T47D (cell line): Measurements from ENCODE around the gene STIM1.
"Not testable (repeated sequence)": the region's sequence is repeated elsewhere in the genome, so short reads cannot be mapped to it uniquely, and the experiment has no call there.

Experiments used
- DNase-seq, 2 experiments: peaks; one replicate each; pipeline versions ENCODE4 v3.0.0 to v3.0.0-alpha.2; 2011 to 2012; ENCODE audit warnings: low read depth in 1 of 2, low spot score in 1 of 2
- JUND ChIP-seq: IDR thresholded peaks from 2 replicates; pipeline ENCODE4 v1.6.1; 2012; ENCODE audit warnings: low read depth
- in situ Hi-C: cut with HindIII; loops from 2 replicates; pipeline ENCODE4 v1.10.0; 2016; ENCODE audit warnings: low sequenced_read_pairs, low pct_unique_long_range_greater_than_20kb

The STIM1 gene

DNA sequence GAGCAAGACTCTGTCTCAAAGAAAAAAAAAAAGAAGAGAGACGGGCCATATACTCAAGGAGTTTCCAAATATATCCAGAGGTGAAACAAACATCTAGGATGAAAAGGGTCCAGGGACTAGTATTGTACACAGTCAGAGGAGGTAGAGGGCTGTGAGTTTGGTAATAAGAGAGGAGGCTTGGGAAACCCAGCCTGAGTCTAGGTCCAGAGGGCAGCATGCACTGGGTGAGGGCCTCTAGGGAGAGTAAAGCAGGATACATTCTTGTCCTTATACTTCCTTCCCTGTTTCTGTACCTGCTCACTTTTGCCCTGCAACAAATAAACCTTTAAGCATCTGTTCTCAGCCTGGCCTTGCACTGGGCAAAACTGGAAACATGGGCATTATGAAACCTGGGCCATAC is 31.5 kb downstream of the STIM1 start:
- in situ Hi-C loops: no loop called here
- no peak for DNase-seq
- TF ChIP-seq JUND: no peak

DNA sequence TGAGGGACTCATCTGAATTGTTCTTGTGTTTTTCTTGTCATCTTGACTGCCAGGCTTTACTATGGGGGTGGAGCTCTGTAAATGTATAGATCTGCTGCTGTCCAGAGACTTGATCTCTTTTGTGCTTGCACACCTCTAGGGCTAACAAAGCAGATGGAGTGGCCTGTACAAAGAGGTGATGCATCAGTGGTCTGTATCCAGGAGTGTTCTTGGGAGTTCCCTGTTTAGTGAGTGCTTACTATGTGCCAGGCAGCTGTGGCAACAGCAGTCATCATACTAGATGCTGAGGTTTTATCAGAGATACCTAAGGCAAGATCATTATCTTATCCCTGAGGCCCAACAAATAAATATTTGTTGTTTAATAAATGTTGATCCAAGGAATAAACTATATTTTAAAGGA is 33.4 kb downstream of the STIM1 start:
- no peak for DNase-seq
- TF ChIP-seq JUND: no peak
- in situ Hi-C loops: no loop called here

DNA sequence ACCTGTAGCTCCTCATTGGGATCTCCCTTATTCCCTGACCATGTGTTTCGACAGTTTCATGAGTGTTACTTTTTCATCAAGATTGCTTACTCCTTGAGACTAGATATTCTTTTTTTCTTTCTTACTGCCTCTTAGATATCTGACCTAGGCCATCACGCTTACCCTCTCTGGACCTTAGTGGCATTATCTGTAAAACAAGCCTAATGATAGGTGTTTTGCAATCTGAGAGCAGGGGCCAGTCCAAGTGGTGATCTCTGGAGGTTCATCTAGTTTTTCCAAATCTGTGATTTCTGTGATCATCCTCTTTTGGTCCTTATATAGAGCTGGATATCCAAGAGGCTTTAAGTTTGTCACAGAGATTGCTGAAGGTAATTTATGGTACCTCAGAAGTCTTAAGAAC is 34.5 kb downstream of the STIM1 start:
- in situ Hi-C loops: no loop called here
- no peak for DNase-seq
- no peak for TF ChIP-seq JUND

DNA sequence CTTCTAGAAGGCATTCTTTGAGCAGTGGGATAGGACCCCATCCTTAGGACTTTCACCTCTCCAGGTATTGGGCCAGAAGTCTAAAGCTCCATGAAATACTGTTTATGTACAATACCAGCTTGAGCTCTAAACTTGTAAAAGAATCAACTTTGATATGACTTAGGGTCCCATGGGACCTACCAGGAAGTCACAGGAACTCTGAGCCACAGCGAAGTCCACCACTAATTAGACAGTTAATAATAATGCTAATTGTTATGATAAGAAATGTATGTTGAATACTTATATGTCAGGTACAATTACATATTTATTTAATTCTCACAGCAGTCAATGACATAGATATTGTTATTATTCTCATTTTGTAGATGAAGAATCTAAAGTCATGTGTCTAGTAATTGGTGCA is 35.3 kb downstream of the STIM1 start:
- no peak for DNase-seq
- no peak for TF ChIP-seq JUND
- in situ Hi-C loops: no loop called here

DNA sequence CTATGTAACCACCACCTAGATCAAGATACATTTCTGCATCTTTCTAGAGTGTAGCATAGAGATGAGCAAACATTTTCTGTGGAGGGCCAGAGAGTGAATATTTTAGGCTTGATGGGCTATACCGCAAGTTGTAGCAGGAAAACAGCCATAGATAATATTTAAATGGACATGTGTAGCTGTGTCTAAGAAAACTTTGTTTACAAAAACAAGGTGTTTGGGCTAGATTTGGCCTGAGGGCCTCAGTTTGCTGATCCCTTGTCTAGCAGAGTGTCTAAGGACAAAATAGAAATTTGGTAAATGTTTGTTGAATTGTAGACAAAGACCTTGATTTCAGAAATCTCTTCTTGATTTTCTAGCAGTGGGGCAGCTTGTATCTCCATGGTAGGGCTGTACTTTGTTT is 36.3 kb downstream of the STIM1 start:
- in situ Hi-C loops: no loop called here
- DNase-seq: no peak
- no peak for TF ChIP-seq JUND

DNA sequence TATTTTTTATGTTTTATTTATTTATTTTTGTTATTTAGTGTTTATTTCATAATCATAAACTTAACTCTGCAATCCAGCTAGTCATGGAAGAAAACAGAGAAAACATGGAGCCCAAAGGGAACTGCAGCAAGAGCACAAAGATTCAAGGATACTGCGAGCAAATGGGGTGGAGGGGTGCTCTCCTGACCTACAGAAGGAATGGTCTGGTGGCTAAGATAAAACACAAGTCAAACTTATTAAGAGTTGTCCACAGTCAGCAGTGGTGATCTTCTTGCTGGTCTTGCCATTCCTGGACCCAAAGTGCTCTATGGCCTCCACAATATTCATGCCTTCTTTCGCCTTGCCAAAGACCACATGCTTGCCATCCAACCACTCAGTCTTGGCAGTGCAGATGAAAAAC is 36.7 kb downstream of the STIM1 start:
- TF ChIP-seq JUND: no peak
- in situ Hi-C loops: no loop called here
- no peak for DNase-seq

DNA sequence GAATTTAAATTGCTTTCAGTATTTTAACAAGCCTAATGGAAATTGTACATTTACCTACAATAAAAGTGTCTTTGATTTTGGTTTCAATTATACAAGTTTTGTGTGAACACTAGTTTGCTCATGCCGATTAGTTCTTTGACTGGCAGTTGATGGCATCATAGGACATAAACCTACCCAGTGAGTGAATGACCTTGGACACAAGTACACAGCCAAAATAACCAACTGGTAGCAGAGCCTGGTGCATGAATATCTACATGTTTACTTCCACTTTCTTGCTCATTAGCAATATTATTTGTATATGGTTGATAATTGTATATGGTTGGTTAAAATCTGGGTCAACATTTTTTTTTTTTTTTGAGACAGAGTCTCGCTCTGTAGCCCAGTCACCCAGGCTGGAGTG is 37.8 kb downstream of the STIM1 start:
- TF ChIP-seq JUND: no peak
- no peak for DNase-seq
- in situ Hi-C loops: no loop called here

DNA sequence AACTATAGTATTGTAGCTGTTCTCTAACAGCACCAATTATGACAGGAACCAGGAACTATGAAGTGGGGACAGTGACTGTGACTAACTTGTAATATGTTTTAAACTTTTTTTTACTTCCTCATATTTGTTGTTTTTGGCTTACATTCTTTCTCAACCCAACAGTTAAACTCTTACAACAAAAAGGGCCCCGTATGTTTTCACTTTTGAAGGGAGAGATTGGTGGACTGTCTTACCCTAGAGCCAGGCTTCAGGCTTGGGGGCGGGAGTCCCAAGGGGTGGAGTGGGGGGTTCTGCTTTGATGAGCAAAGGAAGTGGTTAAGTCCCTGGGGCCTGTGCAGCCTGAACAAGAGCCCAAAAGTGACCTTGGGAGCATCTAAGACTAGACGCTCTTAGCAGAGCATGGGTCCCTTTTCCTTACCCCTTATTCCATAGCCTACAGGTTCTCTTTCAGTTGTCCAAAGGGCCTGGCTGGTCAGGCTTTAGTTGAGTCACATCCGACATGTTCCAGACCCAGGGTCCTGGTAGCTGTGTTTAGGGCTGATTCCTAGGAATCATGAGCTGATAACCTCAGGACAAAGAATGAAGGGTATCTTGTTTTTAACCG is 38.8 kb downstream of the STIM1 start:
- no peak for TF ChIP-seq JUND
- in situ Hi-C loops: no loop called here
- DNase-seq: no peak

DNA sequence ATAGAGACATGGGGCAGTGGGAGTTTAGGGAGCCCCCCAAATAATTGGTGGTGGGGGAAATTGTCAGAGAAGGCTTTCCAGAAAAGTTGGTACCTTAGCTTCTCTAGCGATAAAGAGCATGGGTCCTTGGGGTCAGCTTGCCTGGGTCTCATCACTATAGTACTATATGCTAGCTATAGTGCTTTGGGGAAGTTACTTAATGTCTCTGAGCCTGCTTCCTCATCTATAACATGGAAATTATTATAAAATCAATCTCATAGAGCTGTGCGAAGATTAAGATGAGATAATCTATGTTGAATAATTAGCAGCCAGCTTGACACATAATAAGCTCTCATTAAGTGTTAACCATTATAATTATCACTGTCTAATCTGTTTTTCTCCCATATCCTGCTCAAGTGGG is 41.2 kb downstream of the STIM1 start:
- no peak for TF ChIP-seq JUND
- no peak for DNase-seq
- in situ Hi-C loops: no loop called here

DNA sequence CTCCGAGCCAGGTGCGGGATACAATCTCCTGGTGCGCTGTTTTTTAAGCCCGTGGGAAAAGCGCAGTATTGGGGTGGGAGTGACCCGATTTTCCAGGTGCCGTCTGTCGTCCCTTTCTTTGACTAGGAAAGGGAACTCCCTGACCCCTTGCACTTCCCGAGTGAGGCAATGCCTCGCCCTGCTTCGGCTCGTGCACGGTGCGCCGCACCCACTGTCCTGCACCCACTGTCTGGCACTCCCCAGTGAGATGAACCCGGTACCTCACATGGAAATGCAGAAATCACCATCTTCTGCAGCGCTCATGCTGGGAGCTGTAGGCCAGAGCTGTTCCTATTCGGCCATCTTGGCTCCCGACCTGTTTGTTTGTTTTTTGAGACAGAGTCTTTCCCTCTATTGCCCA is 44.8 kb downstream of the STIM1 start:
- DNase-seq, in situ Hi-C loops: not testable (repeated sequence)

DNA sequence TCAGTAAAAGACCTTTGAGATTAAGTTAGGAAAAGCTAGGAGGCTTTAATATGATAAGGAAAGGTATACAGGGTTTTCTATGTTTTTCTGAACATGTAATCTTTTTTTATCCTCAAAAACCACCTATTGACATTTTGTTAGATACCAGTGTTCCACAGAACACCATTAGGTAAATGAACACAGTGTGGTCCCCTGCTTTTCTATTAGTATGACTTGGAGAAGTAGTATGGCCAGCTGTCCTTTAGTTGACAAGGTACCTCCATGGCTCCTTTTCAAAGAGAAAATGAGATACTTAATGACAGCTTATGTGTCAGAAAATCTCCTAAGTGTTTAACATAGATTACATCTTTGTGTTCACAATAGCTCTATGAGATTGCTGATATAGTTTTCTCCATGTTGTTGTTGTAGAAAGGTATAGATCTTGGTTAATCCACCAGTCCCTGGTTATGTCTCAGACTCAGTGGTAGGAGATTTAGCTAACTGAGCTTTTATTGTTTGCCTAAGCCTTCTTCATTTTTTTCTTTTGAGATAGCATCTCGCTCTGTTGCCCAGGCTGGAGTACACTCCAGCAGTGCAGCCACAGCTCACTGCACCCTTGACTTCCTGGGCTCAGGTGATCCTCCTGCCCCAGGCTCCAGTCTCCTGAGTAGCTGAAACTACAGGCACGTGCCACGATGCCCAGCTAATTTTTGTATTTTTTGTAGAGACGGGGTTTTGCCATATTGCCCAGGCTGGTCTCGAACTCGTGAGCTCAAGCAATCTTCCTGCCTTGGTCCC is 46.0 kb downstream of the STIM1 start:
- in situ Hi-C loops: no loop called here
- peak in 1 of 2 experiments; percentile 29 for DNase-seq

DNA sequence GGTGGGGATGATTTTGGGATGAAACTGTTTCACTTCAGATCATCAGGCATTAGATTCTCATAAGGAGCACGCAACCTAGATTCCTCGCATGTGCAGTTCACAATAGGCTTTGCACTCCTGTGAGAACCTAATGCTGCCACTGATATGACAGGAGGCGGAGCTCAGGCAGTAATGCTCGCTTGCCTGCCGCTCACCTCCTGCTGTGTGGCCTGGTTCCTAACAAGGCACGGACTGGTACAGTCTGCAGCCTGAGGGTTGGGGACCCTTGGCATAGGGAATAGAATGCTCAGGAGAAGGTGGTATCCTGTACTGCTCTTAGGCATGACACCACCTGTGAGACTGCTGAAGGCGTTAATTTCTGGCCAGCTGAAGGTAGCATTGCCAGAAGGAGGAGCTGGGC is 47.0 kb downstream of the STIM1 start:
- no peak for TF ChIP-seq JUND
- no peak for DNase-seq
- in situ Hi-C loops: no loop called here

More for the DNA sequence above, 46.0 kb downstream of the STIM1 start:
- TF ChIP-seq JUND: no peak

DNA sequence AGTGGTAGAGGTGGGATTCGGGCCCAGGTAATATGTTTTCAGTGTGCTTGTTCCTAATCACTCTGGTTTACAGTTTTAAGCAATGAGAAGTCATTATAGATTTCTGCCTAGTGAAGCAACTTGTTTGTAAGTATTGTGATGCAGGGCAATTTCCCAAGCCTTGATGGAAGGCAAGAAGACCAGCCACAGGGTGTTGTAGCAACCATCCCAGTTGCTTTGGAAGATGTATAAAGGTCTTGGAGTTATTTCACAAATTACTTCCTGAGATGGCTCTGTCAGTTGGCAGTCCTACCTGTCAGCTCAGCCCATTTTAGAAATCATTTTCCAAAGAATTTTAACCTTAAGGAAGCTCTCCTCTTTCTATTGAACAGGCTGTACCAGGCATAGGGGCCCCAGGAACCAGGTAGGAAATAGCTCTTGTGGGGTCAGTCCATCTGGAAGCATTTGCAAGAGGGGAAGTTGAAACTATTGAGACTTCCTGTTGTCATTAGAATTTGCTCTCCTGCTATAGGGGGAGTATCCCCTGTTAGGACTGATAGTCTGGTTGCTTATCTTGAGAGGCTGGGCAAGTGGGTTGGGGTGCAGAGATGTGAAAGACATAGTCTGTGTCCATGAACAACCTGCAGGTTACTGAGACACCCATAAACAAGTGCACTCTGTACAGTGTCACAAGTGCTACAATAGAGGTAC is 47.9 kb downstream of the STIM1 start:
- TF ChIP-seq JUND: no peak
- no peak for DNase-seq
- in situ Hi-C loops: no loop called here
